ENCODE measurements around the gene CEBPG. TPM values are rescaled to one million over a fixed set of nuclear protein-coding genes. Genes with fewer than 3 reads are reported as not detected.

The CEBPG gene
- 12.8 and 18.4 TPM in 2 replicates for total RNA-seq (2014; rRNA removed; shearing (Covaris generic); ENCODE audit: low replicate concordance)

- DNase-seq (ENCODE audit: low read depth): peak; percentile 93
- in situ Hi-C loops (cut with HindIII; ENCODE audit: low pct_unique_long_range_greater_than_20kb, low sequenced_read_pairs): no loop called here
Observed at GRCh38 chr19:33373453-33374235, at the start of gene CEBPG. Gene CEBPG, plus strand, starts transcription at chr19:33373709. Its CDS starts 5,531 bp downstream, at chr19:33379240.

- in situ Hi-C loops (cut with HindIII; ENCODE audit: low pct_unique_long_range_greater_than_20kb, low sequenced_read_pairs): no loop called here
- no peak for DNase-seq (ENCODE audit: low read depth)
Observed at GRCh38 chr19:33324628-33325027, 48.9 kb upstream of the CEBPG start.

GRCh38 chr19:33325920-33326319 is 47.6 kb upstream of the CEBPG start:
- no peak for DNase-seq (ENCODE audit: low read depth)
- in situ Hi-C loops (cut with HindIII; ENCODE audit: low pct_unique_long_range_greater_than_20kb, low sequenced_read_pairs): no loop called here

GRCh38 chr19:33329060-33329459 is 44.4 kb upstream of the CEBPG start:
- in situ Hi-C loops (cut with HindIII; ENCODE audit: low pct_unique_long_range_greater_than_20kb, low sequenced_read_pairs): no loop called here

GRCh38 chr19:33329736-33330135 is 43.8 kb upstream of the CEBPG start:
- no peak for DNase-seq (ENCODE audit: low read depth)
- in situ Hi-C loops (cut with HindIII; ENCODE audit: low pct_unique_long_range_greater_than_20kb, low sequenced_read_pairs): no loop called here

More at GRCh38 chr19:33329060-33329459, 44.4 kb upstream of the CEBPG start:
- DNase-seq (ENCODE audit: low read depth): no peak

- DNase-seq (ENCODE audit: low read depth): no peak
- in situ Hi-C loops (cut with HindIII; ENCODE audit: low pct_unique_long_range_greater_than_20kb, low sequenced_read_pairs): no loop called here
Observed at GRCh38 chr19:33332248-33332647, 41.3 kb upstream of the CEBPG start.

- in situ Hi-C loops (cut with HindIII; ENCODE audit: low pct_unique_long_range_greater_than_20kb, low sequenced_read_pairs): no loop called here
Observed at GRCh38 chr19:33333151-33333550, 40.4 kb upstream of the CEBPG start.

GRCh38 chr19:33333642-33334041 is 39.9 kb upstream of the CEBPG start:
- in situ Hi-C loops (cut with HindIII; ENCODE audit: low pct_unique_long_range_greater_than_20kb, low sequenced_read_pairs): no loop called here
- no peak for DNase-seq (ENCODE audit: low read depth)

More at GRCh38 chr19:33333151-33333550, 40.4 kb upstream of the CEBPG start:
- no peak for DNase-seq (ENCODE audit: low read depth)

GRCh38 chr19:33334271-33334670 is 39.2 kb upstream of the CEBPG start:
- in situ Hi-C loops (cut with HindIII; ENCODE audit: low pct_unique_long_range_greater_than_20kb, low sequenced_read_pairs): no loop called here
- no peak for DNase-seq (ENCODE audit: low read depth)

GRCh38 chr19:33335446-33335845 is 38.1 kb upstream of the CEBPG start:
- in situ Hi-C loops (cut with HindIII; ENCODE audit: low pct_unique_long_range_greater_than_20kb, low sequenced_read_pairs): no loop called here
- DNase-seq (ENCODE audit: low read depth): no peak

- in situ Hi-C loops (cut with HindIII; ENCODE audit: low pct_unique_long_range_greater_than_20kb, low sequenced_read_pairs): no loop called here
- DNase-seq (ENCODE audit: low read depth): no peak
Observed at GRCh38 chr19:33339016-33339984, 34.2 kb upstream of the CEBPG start.

- in situ Hi-C loops (cut with HindIII; ENCODE audit: low pct_unique_long_range_greater_than_20kb, low sequenced_read_pairs): no loop called here
- DNase-seq (ENCODE audit: low read depth): no peak
Observed at GRCh38 chr19:33340991-33341390, 32.5 kb upstream of the CEBPG start.

- DNase-seq (ENCODE audit: low read depth): no peak
- in situ Hi-C loops (cut with HindIII; ENCODE audit: low pct_unique_long_range_greater_than_20kb, low sequenced_read_pairs): no loop called here
Observed at GRCh38 chr19:33343301-33343700, 30.2 kb upstream of the CEBPG start.

- no peak for DNase-seq (ENCODE audit: low read depth)
- in situ Hi-C loops (cut with HindIII; ENCODE audit: low pct_unique_long_range_greater_than_20kb, low sequenced_read_pairs): no loop called here
Observed at GRCh38 chr19:33343859-33344572, 29.5 kb upstream of the CEBPG start.

GRCh38 chr19:33344573-33344925 is 29.0 kb upstream of the CEBPG start:
- in situ Hi-C loops (cut with HindIII; ENCODE audit: low pct_unique_long_range_greater_than_20kb, low sequenced_read_pairs): no loop called here
- no peak for DNase-seq (ENCODE audit: low read depth)

GRCh38 chr19:33345163-33345562 is 28.3 kb upstream of the CEBPG start:
- in situ Hi-C loops (cut with HindIII; ENCODE audit: low pct_unique_long_range_greater_than_20kb, low sequenced_read_pairs): no loop called here
- DNase-seq (ENCODE audit: low read depth): no peak

- DNase-seq (ENCODE audit: low read depth): no peak
- in situ Hi-C loops (cut with HindIII; ENCODE audit: low pct_unique_long_range_greater_than_20kb, low sequenced_read_pairs): no loop called here
Observed at GRCh38 chr19:33346665-33347064, 26.8 kb upstream of the CEBPG start.

- no peak for DNase-seq (ENCODE audit: low read depth)
- in situ Hi-C loops (cut with HindIII; ENCODE audit: low pct_unique_long_range_greater_than_20kb, low sequenced_read_pairs): no loop called here
Observed at GRCh38 chr19:33347300-33347699, 26.2 kb upstream of the CEBPG start.

Data from Caki2 (cell line).